GM12865 (cell line): ENCODE measurements around the gene MPZ.

Experiments
- DNase-seq: peaks from one replicate; pipeline ENCODE4 v3.0.0; 2010; ENCODE audit warnings: low read depth
- H3K4me3 ChIP-seq: 2 replicates; pipeline ENCODE4 v1.5.1; 2011; ENCODE audit warnings: mild to moderate bottlenecking, low read depth, low read length, control low read depth
- CTCF ChIP-seq: IDR thresholded peaks from 2 replicates; pipeline ENCODE4 v1.5.1; 2011; ENCODE audit warnings: low read length, control low read depth, low read depth, inconsistent platforms; ENCODE audit not compliant: insufficient read depth; ENCODE audit errors: missing control alignments

MPZ gene

GRCh38 chr1:161311595-161312181, 1.9 kb upstream of the MPZ start:
- no peak overlapping the region for H3K4me3 ChIP-seq
- no peak for TF ChIP-seq CTCF
- DNase-seq, result no peak

- H3K4me3 ChIP-seq, result no peak overlapping the region
- TF ChIP-seq CTCF, result no peak
Measured at GRCh38 chr1:161307892-161308638, 1.7 kb downstream of the MPZ start.

GRCh38 chr1:161307230-161307768, 2.5 kb downstream of the MPZ start:
- peak; percentile 38 for DNase-seq
- no peak overlapping the region for H3K4me3 ChIP-seq
- TF ChIP-seq CTCF, result no peak

More at GRCh38 chr1:161307892-161308638, 1.7 kb downstream of the MPZ start:
- DNase-seq, result no peak

GRCh38 chr1:161305867-161306519, 3.8 kb downstream of the MPZ start:
- TF ChIP-seq CTCF, result peak; percentile 47
- DNase-seq, result peak; percentile 88
- H3K4me3 ChIP-seq, result peak overlapping the region; percentile 65

GRCh38 chr1:161304927-161305866, 4.6 kb downstream of the MPZ start:
- peak overlapping the region; percentile 65 for H3K4me3 ChIP-seq
- no peak for DNase-seq
- TF ChIP-seq CTCF, result no peak

GRCh38 chr1:161300478-161300877, 9.3 kb downstream of the MPZ start:
- no peak for TF ChIP-seq CTCF

More at GRCh38 chr1:161300478-161300877, 9.3 kb downstream of the MPZ start:
- no peak for DNase-seq
- H3K4me3 ChIP-seq, result no peak overlapping the region
